ENCODE measurements around the gene RYR2. TPM values are rescaled to one million over a fixed set of nuclear protein-coding genes. Genes with fewer than 3 reads are reported as not detected.

RYR2 gene
- total and polyA plus RNA-seq, 2 of the 8 experiments (the other 6 are each of a cell fraction or from before 2014, with no cell fraction given) = 1.3 to 4.4 TPM

- Histone ChIP-seq H3K4me3 (ENCODE audit: extremely low read depth in 1 of 4, insufficient read depth in 2 of 4, low read depth in 3 of 4, low read length in 4 of 4) (no peak overlapping the region), H3K27me3 (replicated peaks in 1 of 4; ENCODE audit: control insufficient read depth in 3 of 4, extremely low read depth in 1 of 4, insufficient read depth in 3 of 4, low read length in 3 of 4) (no peaks in the 10 kb centered on the region), H2AFZ (ENCODE audit: low read length) (peak overlapping the region; percentile 44; the same call in 1 of the 2 replicates), H3K23me2 (ENCODE audit: low read depth, low read length) (no peaks in the 10 kb centered on the region), H2AK5ac (ENCODE audit: low read depth, low read length) (no peak overlapping the region), H3K18ac (ENCODE audit: extremely low read depth, low read length) (no peak overlapping the region), H3K14ac (ENCODE audit: insufficient read length) (no peak overlapping the region), H3K23ac (ENCODE audit: insufficient read length) (no peak overlapping the region), H3K4me2 (ENCODE audit: insufficient read depth in 1 of 2, low read depth in 2 of 2, low read length in 2 of 2) (no peak overlapping the region; a peak in 1 of 4 replicates), H3K27ac (ENCODE audit: low read depth, low read length) (no peak overlapping the region), H2BK12ac (ENCODE audit: low read depth, low read length) (no peak overlapping the region), H3K36me3 (ENCODE audit: control insufficient read depth in 2 of 4, insufficient read depth in 4 of 4, low read length in 3 of 4) (no peaks in the 10 kb centered on the region), H4K8ac (ENCODE audit: extremely low read depth, insufficient read depth, low read length) (no peak overlapping the region), H3K79me2 (ENCODE audit: control insufficient read depth in 1 of 2, insufficient read depth in 2 of 2, low read length in 2 of 2) (no peaks in the 10 kb centered on the region), H4K5ac (ENCODE audit: insufficient read length, low read depth, low read length) (no peak overlapping the region), H2BK15ac (ENCODE audit: low read length) (no peak overlapping the region), H2BK120ac (replicated peaks; ENCODE audit: low read depth, low read length) (no peak overlapping the region), H2BK20ac (ENCODE audit: low read length) (peak overlapping the region; percentile 1; the same call in 1 of the 2 replicates), H3K9me3 (ENCODE audit: insufficient read depth in 2 of 2, low read depth in 1 of 2, low read length in 1 of 2) (no peaks in the 10 kb centered on the region), H4K91ac (replicated peaks; ENCODE audit: insufficient read length, low read length) (no peak overlapping the region), H3K4me1 (replicated peaks in 1 of 4; ENCODE audit: control insufficient read depth in 3 of 4, insufficient read depth in 4 of 4, low read length in 3 of 4) (peaks cover 0 to 6% (median 2%) of the 10 kb centered on the region in 4 experiments; a peak in 3 of 7 replicates), H3K79me1 (ENCODE audit: low read depth, low read length) (no peaks in the 10 kb centered on the region), H3K4ac (replicated peaks; ENCODE audit: insufficient read length, low read depth, low read length) (no peak overlapping the region), H3K56ac (replicated peaks; ENCODE audit: insufficient read length, low read depth, low read length) (no peak overlapping the region), H2BK5ac (ENCODE audit: low read depth, low read length) (0 out of 2 replicates have a peak overlapping the region, but pooled peaks have one; percentile 13), H4K20me1 (replicated peaks in 1 of 2; ENCODE audit: control insufficient read depth in 1 of 2, insufficient read depth in 2 of 2, low read length in 2 of 2) (no peaks in the 10 kb centered on the region), H3K9ac (replicated peaks in 1 of 4; ENCODE audit: extremely low read depth in 1 of 4, low read depth in 3 of 4, low read length in 3 of 4) (no peak overlapping the region)
- FAIRE-seq = peak; percentile 84
- POLR2A ChIA-PET (ENCODE audit: partially characterized antibody) = interaction anchor here (1.4 kb wide), 1 partner anchor 9 kb away, joined by 6 read pairs; no protein-coding TSS in a partner anchor
- WGBS, 2 experiments (ENCODE audit: extremely low coverage in 1 of 2, insufficient coverage in 1 of 2, insufficient read length in 1 of 2, insufficient replicate concordance in 2 of 2, low coverage in 1 of 2, low lambda C conversion rate in 2 of 2, missing lambda C conversion rate in 1 of 2) = 78% methylated on average over 4 of the region's 4 CpGs; no CpG with 5 or more reads in 1 of the 2 experiments
- TF ChIP-seq MAFK (IDR thresholded peaks at IDR 0.05; ENCODE audit: low read depth, low read length) = peak; percentile 51; the same call in 1 of the 2 replicates
- TF ChIP-seq E2F6 (IDR thresholded peaks at IDR 0.05) = 0 out of 2 replicates have a peak, but pooled peaks have one; percentile 31
- TF ChIP-seq POLR2AphosphoS5 (IDR thresholded peaks at IDR 0.05; ENCODE audit: low read depth, low read length) = no peak
- peak; percentile 86 for TF ChIP-seq BACH1 (IDR thresholded peaks at IDR 0.05; ENCODE audit: low read length)
- no peak for TF ChIP-seq EZH2 (IDR thresholded peaks at IDR 0.05; ENCODE audit: low read depth, low read length, severe bottlenecking)
- TF ChIP-seq MAX (IDR thresholded peaks at IDR 0.05) = peak; percentile 59
- TF ChIP-seq NRF1 (IDR thresholded peaks at IDR 0.05; ENCODE audit: low read depth, low read length) = no peak
- peak; percentile 66; the same call in 1 of the 2 replicates for TF ChIP-seq JUND (IDR thresholded peaks at IDR 0.05; ENCODE audit: low read length)
- peak; percentile 44; the same call in 1 of the 2 replicates for TF ChIP-seq ATF2 (IDR thresholded peaks at IDR 0.05; ENCODE audit: low read length)
- CTCF ChIA-PET (ENCODE audit: partially characterized antibody) = interaction anchor here (0.6 to 9.8 kb wide), 6 partner anchors 9 to 541 kb away, joined by 3 to 54 read pairs (median 6); no protein-coding TSS in a partner anchor
- DNase-seq (ENCODE audit: low read depth in 1 of 2, low spot score in 2 of 2) = peak; percentile 46 to 47
Observed at GRCh38 chr1:237873487-237874211, 831.7 kb downstream of the RYR2 start.
